ENCODE data around the gene MARVELD1. TPM values are rescaled to one million over a fixed set of nuclear protein-coding genes. Genes with fewer than 3 reads are reported as not detected.

MARVELD1 gene
- total RNA-seq, 4 donors from 2014 or later = 3.5 to 10.3 (median 7.1) TPM

DNA sequence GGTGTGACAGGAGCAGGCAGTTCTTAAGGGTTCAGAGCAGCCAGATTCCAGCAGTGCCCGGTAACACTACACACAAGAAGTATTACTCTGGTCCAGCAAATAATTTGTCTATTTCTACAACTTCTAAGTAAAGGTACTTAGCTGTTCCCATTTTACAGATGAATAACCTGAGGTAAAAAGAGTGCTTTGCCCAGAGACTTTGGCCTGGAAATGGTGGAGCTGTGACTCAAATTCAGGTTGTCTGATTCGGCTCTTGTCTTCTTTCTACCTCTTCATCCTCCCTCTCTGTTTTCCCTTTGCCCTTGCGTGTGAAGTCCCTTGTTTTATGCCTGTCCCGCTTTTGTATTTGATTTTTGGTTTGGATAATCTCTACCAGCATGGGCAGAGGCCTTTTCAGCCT lies 41.2 kb downstream of the MARVELD1 start:
- DNase-seq = no peak
- Histone ChIP-seq H3K27me3 (no peaks in the 10 kb centered on the region), H3K27ac (no peak overlapping the region), H3K36me3 (peaks cover 0 to 98% (median 3%) of the 10 kb centered on the region in 3 donors), H3K4me3 (no peak overlapping the region), H3K9me3 (no peaks in the 10 kb centered on the region), H3K4me1 (no peaks in the 10 kb centered on the region)
- TF ChIP-seq POLR2A (IDR thresholded peaks at IDR 0.05) = no peak
- TF ChIP-seq, protein P1, sequence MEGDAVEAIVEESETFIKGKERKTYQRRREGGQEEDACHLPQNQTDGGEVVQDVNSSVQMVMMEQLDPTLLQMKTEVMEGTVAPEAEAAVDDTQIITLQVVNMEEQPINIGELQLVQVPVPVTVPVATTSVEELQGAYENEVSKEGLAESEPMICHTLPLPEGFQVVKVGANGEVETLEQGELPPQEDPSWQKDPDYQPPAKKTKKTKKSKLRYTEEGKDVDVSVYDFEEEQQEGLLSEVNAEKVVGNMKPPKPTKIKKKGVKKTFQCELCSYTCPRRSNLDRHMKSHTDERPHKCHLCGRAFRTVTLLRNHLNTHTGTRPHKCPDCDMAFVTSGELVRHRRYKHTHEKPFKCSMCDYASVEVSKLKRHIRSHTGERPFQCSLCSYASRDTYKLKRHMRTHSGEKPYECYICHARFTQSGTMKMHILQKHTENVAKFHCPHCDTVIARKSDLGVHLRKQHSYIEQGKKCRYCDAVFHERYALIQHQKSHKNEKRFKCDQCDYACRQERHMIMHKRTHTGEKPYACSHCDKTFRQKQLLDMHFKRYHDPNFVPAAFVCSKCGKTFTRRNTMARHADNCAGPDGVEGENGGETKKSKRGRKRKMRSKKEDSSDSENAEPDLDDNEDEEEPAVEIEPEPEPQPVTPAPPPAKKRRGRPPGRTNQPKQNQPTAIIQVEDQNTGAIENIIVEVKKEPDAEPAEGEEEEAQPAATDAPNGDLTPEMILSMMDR (IDR thresholded peaks at IDR 0.05) = no peak

DNA sequence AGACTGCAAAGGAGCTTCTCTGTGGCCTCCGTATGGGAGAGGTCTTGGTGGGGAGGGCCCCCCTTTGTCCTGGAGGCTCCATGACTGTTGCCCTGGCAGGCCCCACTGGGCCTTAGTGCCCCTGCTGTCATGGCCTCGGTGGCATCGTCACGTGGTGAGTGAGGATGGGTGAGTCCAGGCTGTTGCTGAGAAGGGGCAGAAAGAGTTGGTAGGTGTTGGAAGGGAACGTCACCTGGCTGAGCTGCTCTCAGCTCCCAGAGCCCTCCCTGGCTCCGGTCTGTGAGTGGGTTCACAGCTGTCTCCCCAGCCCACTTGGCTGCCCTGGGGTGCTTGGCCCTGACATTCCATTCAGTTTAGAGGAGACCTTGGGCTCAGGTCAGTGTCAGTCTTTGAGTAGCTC lies 42.2 kb downstream of the MARVELD1 start:
- TF ChIP-seq, protein P1 (IDR thresholded peaks at IDR 0.05) = no peak
- TF ChIP-seq POLR2A (IDR thresholded peaks at IDR 0.05) = no peak
- no peak overlapping the region for H3K4me3 ChIP-seq
- peaks cover 0 to 98% (median 3%) of the 10 kb centered on the region in 3 donors for H3K36me3 ChIP-seq
- no peaks in the 10 kb centered on the region for H3K27me3 ChIP-seq
- no peaks in the 10 kb centered on the region for H3K4me1 ChIP-seq
- H3K9me3 ChIP-seq = no peaks in the 10 kb centered on the region
- DNase-seq = no peak
- no peak overlapping the region for H3K27ac ChIP-seq

DNA sequence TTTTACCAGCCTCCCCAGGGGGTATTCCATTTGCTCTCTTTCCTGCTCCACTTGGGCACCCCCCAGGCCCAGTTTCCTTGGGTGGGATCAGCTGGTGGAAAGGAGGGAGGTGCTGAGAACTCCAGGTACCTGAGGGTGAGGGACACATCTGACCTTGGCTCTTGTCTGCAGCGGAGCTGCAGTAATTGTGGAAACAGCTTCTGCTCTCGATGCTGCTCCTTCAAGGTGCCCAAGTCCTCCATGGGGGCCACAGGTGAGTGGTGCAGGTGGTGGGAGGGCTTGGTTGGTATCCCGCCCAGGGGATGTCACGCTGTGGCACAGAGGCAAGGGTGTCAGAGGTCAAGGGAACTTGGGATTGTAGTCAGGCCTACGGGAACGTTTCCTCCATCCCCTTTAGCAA lies 43.9 kb downstream of the MARVELD1 start:
- Histone ChIP-seq H3K9me3 (no peaks in the 10 kb centered on the region), H3K4me3 (no peak overlapping the region), H3K27ac (no peak overlapping the region), H3K4me1 (no peaks in the 10 kb centered on the region), H3K36me3 (peaks cover 0 to 89% (median 0%) of the 10 kb centered on the region in 3 donors), H3K27me3 (no peaks in the 10 kb centered on the region)
- TF ChIP-seq POLR2A (IDR thresholded peaks at IDR 0.05) = no peak
- peak in 1 of 3 donors; percentile 16 for DNase-seq

DNA sequence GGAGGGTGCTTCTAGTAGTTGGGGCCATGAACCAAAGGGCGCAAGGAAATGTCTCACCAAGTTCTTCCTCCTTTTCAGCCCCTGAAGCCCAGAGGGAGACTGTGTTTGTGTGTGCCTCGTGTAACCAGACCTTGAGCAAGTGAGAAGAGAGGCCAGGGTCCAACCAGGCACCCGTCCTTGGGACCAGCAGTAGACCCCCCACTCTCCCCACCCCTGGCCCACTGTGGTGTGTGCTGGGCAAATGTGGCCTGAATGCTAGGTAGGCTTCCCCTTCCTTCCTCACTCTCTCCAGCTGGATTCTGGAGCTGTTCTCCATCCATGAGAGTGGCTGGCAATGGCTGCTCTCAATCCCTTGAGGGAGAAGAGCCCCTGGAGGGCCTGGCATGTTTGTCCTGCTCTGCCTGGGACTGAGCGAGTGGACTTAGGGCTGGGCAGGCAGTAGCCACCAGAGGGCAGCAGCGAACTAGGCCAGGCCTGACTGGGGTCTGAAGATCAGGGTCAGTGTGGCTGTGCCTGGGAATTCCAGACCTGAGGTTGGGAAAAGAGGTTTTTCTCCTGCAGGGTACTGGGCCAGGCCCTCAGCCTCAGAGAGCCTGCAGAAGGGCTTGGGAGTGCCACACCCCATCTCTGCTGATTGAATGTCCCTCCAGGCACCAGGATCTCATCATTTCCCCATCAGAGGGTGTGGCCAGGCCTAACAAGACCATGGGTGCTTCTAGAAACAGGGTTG lies 45.8 kb downstream of the MARVELD1 start:
- H3K27ac ChIP-seq = no peak overlapping the region
- no peak for TF ChIP-seq POLR2A (IDR thresholded peaks at IDR 0.05)
- TF ChIP-seq, protein P1 (IDR thresholded peaks at IDR 0.05) = peak in 5 of 6 experiments; percentile 29 to 76 (median 73)
- H3K9me3 ChIP-seq = no peaks in the 10 kb centered on the region
- no peaks in the 10 kb centered on the region for H3K27me3 ChIP-seq
- H3K4me1 ChIP-seq = no peaks in the 10 kb centered on the region
- peaks cover 0 to 71% (median 0%) of the 10 kb centered on the region in 3 donors for H3K36me3 ChIP-seq
- H3K4me3 ChIP-seq = no peak overlapping the region
- DNase-seq = peak; percentile 35 to 76 (median 75)

DNA sequence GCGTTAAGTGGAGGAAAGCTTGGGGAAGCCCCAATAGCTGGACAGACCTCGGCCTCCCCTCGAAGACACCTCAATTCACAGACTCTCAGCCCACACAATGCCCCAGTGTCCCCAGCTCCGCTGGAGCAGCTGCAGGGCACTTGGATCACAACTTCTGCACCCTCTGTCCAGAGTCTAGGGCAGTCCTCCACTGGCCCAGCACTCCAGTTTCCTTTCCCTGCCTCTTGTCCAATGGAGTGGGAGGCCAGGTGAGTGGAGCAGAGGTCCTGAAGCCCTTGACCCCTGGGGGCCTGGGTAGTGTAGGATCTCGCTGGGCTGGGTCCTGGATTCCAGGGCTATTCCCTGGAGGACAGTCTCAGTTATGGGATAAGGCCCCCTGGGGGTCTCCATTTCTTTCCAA lies 46.4 kb downstream of the MARVELD1 start:
- H3K9me3 ChIP-seq = no peaks in the 10 kb centered on the region
- no peaks in the 10 kb centered on the region for H3K4me1 ChIP-seq
- H3K27me3 ChIP-seq = no peaks in the 10 kb centered on the region
- TF ChIP-seq, protein P1 (IDR thresholded peaks at IDR 0.05) = no peak
- no peak for TF ChIP-seq POLR2A (IDR thresholded peaks at IDR 0.05)
- peaks cover 0 to 65% (median 0%) of the 10 kb centered on the region in 3 donors for H3K36me3 ChIP-seq
- H3K27ac ChIP-seq = no peak overlapping the region
- no peak overlapping the region for H3K4me3 ChIP-seq
- DNase-seq = peak in 1 of 3 donors; percentile 33

DNA sequence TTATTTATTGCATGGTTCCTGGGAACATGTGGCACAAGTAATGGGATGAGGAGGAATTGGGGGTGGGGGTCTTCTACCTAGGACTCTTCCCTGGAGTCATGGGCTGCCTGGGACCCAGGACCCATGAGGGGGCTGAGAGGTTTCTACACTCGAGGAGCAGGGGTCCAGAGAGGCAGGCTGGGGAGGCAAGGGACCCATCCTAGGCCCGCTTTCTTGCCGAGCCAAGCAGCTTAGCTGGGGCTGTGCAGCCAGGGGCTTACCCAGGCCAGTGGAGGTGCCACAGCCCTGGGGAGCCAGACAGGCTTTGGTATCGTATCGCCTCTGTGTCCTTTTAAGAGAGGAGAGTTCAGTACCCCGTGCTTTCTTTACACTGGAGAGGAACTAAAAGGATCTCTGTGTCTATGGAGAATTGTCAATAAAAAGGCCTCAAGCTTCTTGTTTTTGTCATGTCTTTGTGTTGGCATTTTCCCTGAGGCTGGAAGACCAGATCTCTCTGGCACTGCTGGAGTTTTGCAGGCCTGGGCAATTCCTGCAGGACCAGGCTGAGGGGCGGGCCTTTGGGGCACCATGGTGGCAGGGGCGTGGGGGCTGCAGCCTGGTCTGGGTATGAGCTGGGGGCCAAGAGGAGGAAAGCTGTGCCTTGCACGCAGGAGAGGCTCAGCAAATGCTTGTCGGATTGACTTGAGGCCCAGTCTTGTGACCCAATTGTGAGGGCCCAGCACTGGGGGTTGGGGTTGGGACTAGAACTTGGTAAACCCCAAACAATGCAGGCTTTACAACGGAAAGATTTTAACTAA lies 47.1 kb downstream of the MARVELD1 start:
- DNase-seq = peak in 1 of 3 donors; percentile 28
- Histone ChIP-seq H3K27me3 (no peaks in the 10 kb centered on the region), H3K4me3 (no peak overlapping the region), H3K27ac (no peak overlapping the region), H3K36me3 (peaks cover 0 to 58% (median 0%) of the 10 kb centered on the region in 3 donors), H3K4me1 (no peaks in the 10 kb centered on the region), H3K9me3 (no peaks in the 10 kb centered on the region)
- TF ChIP-seq, protein P1 (IDR thresholded peaks at IDR 0.05) = no peak
- TF ChIP-seq POLR2A (IDR thresholded peaks at IDR 0.05) = no peak

All from Peyer's patch (tissue), 4 donors.